Caki2 (cell line): ENCODE measurements around the gene NQO2. TPM values are rescaled to one million over a fixed set of nuclear protein-coding genes. Genes with fewer than 3 reads are reported as not detected.
A peak's percentile ranks its signal among the peaks of the same experiment; 100 is the strongest.
"Not testable (repeated sequence)": the region's sequence is repeated elsewhere in the genome, so short reads cannot be mapped to it uniquely, and the experiment has no call there.

Experiments used
- DNase-seq: peaks from one replicate; pipeline ENCODE4 v3.0.0-alpha.2; 2015; ENCODE audit warnings: low read depth
- in situ Hi-C: cut with HindIII; loops from 2 replicates; pipeline ENCODE4 v1.10.0; 2016; ENCODE audit warnings: low sequenced_read_pairs, low pct_unique_long_range_greater_than_20kb, mixed read lengths
- total RNA-seq: library from RNA; depleted of rRNA; stranded (reverse); fragments of >200 nt; shearing (Covaris generic); gene quantifications from 2 replicates; pipeline ENCODE4 v1.2.3, GENCODE V29; 2014; ENCODE audit warnings: low replicate concordance; rRNA removed

The NQO2 gene
- total RNA-seq, 1 experiment from 2014 or later: 87.8 TPM

GRCh38 chr6:3053231-3053508, 53.5 kb downstream of the NQO2 start:
- no peak for DNase-seq
- in situ Hi-C loops: no loop called here

GRCh38 chr6:3054229-3055157, 54.8 kb downstream of the NQO2 start:
- in situ Hi-C loops, DNase-seq: not testable (repeated sequence)

GRCh38 chr6:3055158-3055499, 55.4 kb downstream of the NQO2 start:
- in situ Hi-C loops, DNase-seq: not testable (repeated sequence)

GRCh38 chr6:3057063-3057770, 57.5 kb downstream of the NQO2 start:
- in situ Hi-C loops: no loop called here
- no peak for DNase-seq

- in situ Hi-C loops: no loop called here
- DNase-seq: no peak
Observed at GRCh38 chr6:3058957-3059356, 59.3 kb downstream of the NQO2 start.

GRCh38 chr6:3060092-3060491, 60.4 kb downstream of the NQO2 start:
- DNase-seq, in situ Hi-C loops: not testable (repeated sequence)

- in situ Hi-C loops: no loop called here
Observed at GRCh38 chr6:3061501-3061941, 61.8 kb downstream of the NQO2 start.

GRCh38 chr6:3063340-3063732, 63.6 kb downstream of the NQO2 start:
- peak; percentile 60 for DNase-seq
- in situ Hi-C loops: not testable (repeated sequence)

More at GRCh38 chr6:3061501-3061941, 61.8 kb downstream of the NQO2 start:
- DNase-seq: no peak

- peak; percentile 91 for DNase-seq
- in situ Hi-C loops: no loop called here
Observed at GRCh38 chr6:3063733-3064700, 64.3 kb downstream of the NQO2 start.

GRCh38 chr6:3068329-3069214, 68.9 kb downstream of the NQO2 start, which contains the start of gene RIPK1:
RIPK1 (plus strand) TSS chr6:3068494; CDS start chr6:3076824, 8,330 bp downstream.
- DNase-seq: peak; percentile 92
- in situ Hi-C loops: no loop called here

Other genes starting within 250 kb of the NQO2 start
- gene MYLK4, start 249.0 kb upstream of the NQO2 start, total RNA-seq: 0.57 and 1.2 TPM in 2 replicates
- 75.4 and 94.7 TPM in 2 replicates for gene WRNIP1, start 234.5 kb upstream of the NQO2 start, total RNA-seq
- gene SERPINB1, start 158.0 kb upstream of the NQO2 start, total RNA-seq: 51.6 and 54.2 TPM in 2 replicates
- gene SERPINB9, start 96.6 kb upstream of the NQO2 start, total RNA-seq: 0.75 and 2.6 TPM in 2 replicates
- gene SERPINB6, start 28.3 kb upstream of the NQO2 start, total RNA-seq: 149 and 154 TPM in 2 replicates
- 6.7 and 7.5 TPM in 2 replicates for gene RIPK1, start 68.6 kb downstream of the NQO2 start, total RNA-seq
- gene BPHL, start 118.8 kb downstream of the NQO2 start, total RNA-seq: 29.5 and 35.9 TPM in 2 replicates
- 69.0 and 77.3 TPM in 2 replicates for gene TUBB2A, start 157.7 kb downstream of the NQO2 start, total RNA-seq
- 3.0 and 5.3 TPM in 2 replicates for gene TUBB2B, start 227.8 kb downstream of the NQO2 start, total RNA-seq